Activated CD8-positive, alpha-beta memory T cell treated with anti-CD3 and anti-CD28 coated beads for 36 hours (primary cell): ENCODE measurements around the gene NUAK2. TPM values are rescaled to one million over a fixed set of nuclear protein-coding genes. Genes with fewer than 3 reads are reported as not detected.

Experiments used
- CTCF ChIA-PET: fragments of 350-600 bp; sonication (Branson Sonifier 250); formaldehyde crosslinking; loops from one replicate; lab custom pipeline; 2021; ENCODE audit warnings: antibody characterized with exemption; lab: Charles Lee
- POLR2A ChIA-PET: fragments of 350-600 bp; sonication (Branson Sonifier 250); formaldehyde crosslinking; loops from one replicate; lab custom pipeline; 2021; ENCODE audit warnings: antibody characterized with exemption; lab: Charles Lee
- total RNA-seq, 2 experiments: library from RNA; stranded (reverse); gene quantifications; one replicate each; pipeline ENCODE4 v1.2.3, GENCODE V29; 2021

NUAK2 gene
- total RNA-seq, 2 experiments from 2014 or later, result 1.3 to 1.6 TPM

GRCh38 chr1:205257735-205258134 lies 63.8 kb downstream of the NUAK2 start:
- POLR2A ChIA-PET, result no interaction called here
- CTCF ChIA-PET, result interaction anchor here (0.6 to 6.0 kb wide), 7 partner anchors 16 to 269 kb away, joined by 3 to 72 read pairs (median 4); partner anchors contain the start of gene TMCC2

GRCh38 chr1:205256951-205257625 lies 64.5 kb downstream of the NUAK2 start:
- POLR2A ChIA-PET, result interaction anchor here (1.4 kb wide), 1 partner anchor 28 kb away, joined by 4 read pairs; no protein-coding TSS in a partner anchor
- CTCF ChIA-PET, result interaction anchor here (0.6 to 6.0 kb wide), 21 partner anchors 8 to 268 kb away, joined by 3 to 72 read pairs (median 5); partner anchors contain the start of gene TMCC2

- POLR2A ChIA-PET, result interaction anchor here (1.4 kb wide), 1 partner anchor 28 kb away, joined by 4 read pairs; no protein-coding TSS in a partner anchor
- CTCF ChIA-PET, result interaction anchor here (0.6 to 6.0 kb wide), 27 partner anchors 9 to 268 kb away, joined by 3 to 72 read pairs (median 4); partner anchors contain the start of gene TMCC2
These were observed 65.4 kb downstream of the NUAK2 start for GRCh38 chr1:205255941-205256780.

Other genes starting within 250 kb of the NUAK2 start
- 1 to 10 TPM; 2.6 to 3.4 TPM for gene TMEM81, start 237.3 kb downstream of the NUAK2 start, total RNA-seq
- gene RBBP5, start 199.8 kb downstream of the NUAK2 start, total RNA-seq, result 10 to 100 TPM; 25.9 to 27.1 TPM
- gene DSTYK, start 110.0 kb downstream of the NUAK2 start, total RNA-seq, result 10 to 100 TPM; 18.0 to 18.1 TPM
- gene TMCC2, start 93.8 kb downstream of the NUAK2 start, total RNA-seq, result 10 to 100 TPM; 11.4 to 11.8 TPM
- gene KLHDC8A, start 35.2 kb upstream of the NUAK2 start, total RNA-seq, result not detected
- gene LEMD1, start 100.3 kb upstream of the NUAK2 start, total RNA-seq, result under 1 TPM in 1 of 2 experiments, not detected in 1; 0.57 TPM
- under 1 TPM; 0.06 to 0.15 TPM for gene BLACAT1, start 134.3 kb upstream of the NUAK2 start, total RNA-seq
- gene CDK18, start 182.9 kb upstream of the NUAK2 start, total RNA-seq, result 1 to 10 TPM; 2.3 to 2.5 TPM